IMR-90 (cell line): ENCODE data around the gene AZI2. TPM values are rescaled to one million over a fixed set of nuclear protein-coding genes. Genes with fewer than 3 reads are reported as not detected.

Experiments
- ATAC-seq: fragments of 200-7000 bp; cut with Tn5 transposase; 2 replicates; pipeline ENCODE4 v1.9.1; 2020; ENCODE audit warnings: low read depth, mild to moderate bottlenecking, moderate library complexity
- BruUV-seq: library from RNA; stranded (reverse); fragments of 400-500 nt; replicated peaks from 2 replicates; lab custom pipeline; 2021; lab: Mats Ljungman, UMichigan
- CTCF ChIA-PET: fragments of 300-600 bp; formaldehyde crosslinking; extraction: SDS; loops from one replicate; lab custom pipeline; 2021; ENCODE audit warnings: antibody characterized with exemption; lab: Yijun Ruan, JAX
- POLR2A ChIA-PET: fragments of 300-600 bp; sonication (Branson Sonifier 250); formaldehyde crosslinking; loops from one replicate; lab custom pipeline; 2022; ENCODE audit warnings: antibody characterized with exemption; ENCODE audit not compliant: unreplicated experiment; lab: Charles Lee
- DNase-seq: peaks from one replicate; pipeline ENCODE4 v3.0.0; 2013
- H2AFZ ChIP-seq: replicated peaks from 2 replicates; pipeline ENCODE3; 2013; ENCODE audit warnings: low read length, mild to moderate bottlenecking; ENCODE audit not compliant: poor library complexity
- H2AK5ac ChIP-seq: 2 replicates; pipeline ENCODE4 v1.6.1; 2013; ENCODE audit warnings: low read depth, low read length, inconsistent platforms
- H2AK9ac ChIP-seq: replicated peaks from 2 replicates; pipeline ENCODE3; 2013; ENCODE audit warnings: mild to moderate bottlenecking, low read depth, low read length, moderate library complexity; ENCODE audit not compliant: poor library complexity
- H2BK120ac ChIP-seq: 2 replicates; pipeline ENCODE4 v1.6.1; 2013; ENCODE audit warnings: low read depth, low read length, inconsistent platforms
- H2BK15ac ChIP-seq: 3 replicates; pipeline ENCODE4 v1.6.1; 2013; ENCODE audit warnings: low read depth, low read length, inconsistent platforms
- H2BK20ac ChIP-seq: 2 replicates; pipeline ENCODE4 v1.6.1; 2013; ENCODE audit warnings: low read depth, mild to moderate bottlenecking, inconsistent platforms, low read length, moderate library complexity
- H2BK5ac ChIP-seq: 2 replicates; pipeline ENCODE4 v1.6.1; 2013; ENCODE audit warnings: mild to moderate bottlenecking, low read depth, low read length, inconsistent platforms; ENCODE audit not compliant: poor library complexity, severe bottlenecking
- H3K14ac ChIP-seq: replicated peaks from 2 replicates; pipeline ENCODE4 v1.6.1; 2013; ENCODE audit warnings: low read depth, low read length, inconsistent platforms
- H3K18ac ChIP-seq: 2 replicates; pipeline ENCODE4 v1.6.1; 2013; ENCODE audit warnings: low read depth, low read length, control low read depth
- H3K23ac ChIP-seq: 2 replicates; pipeline ENCODE4 v1.6.1; 2013; ENCODE audit warnings: low read depth, low read length, inconsistent platforms
- H3K27ac ChIP-seq: 2 replicates; pipeline ENCODE4 v1.5.1; 2013; ENCODE audit warnings: mild to moderate bottlenecking, control low read depth, low read length; ENCODE audit not compliant: insufficient read depth
- H3K27me3 ChIP-seq: 2 replicates; pipeline ENCODE4 v1.6.1; 2013; ENCODE audit warnings: low read length; ENCODE audit not compliant: control insufficient read depth, insufficient read depth
- H3K36me3 ChIP-seq: 2 replicates; pipeline ENCODE4 v1.6.1; 2013; ENCODE audit warnings: low read length, mixed read lengths; ENCODE audit not compliant: control insufficient read depth, insufficient read depth
- H3K4ac ChIP-seq: 2 replicates; pipeline ENCODE4 v1.6.1; 2013; ENCODE audit warnings: low read depth, low read length, inconsistent platforms
- H3K4me1 ChIP-seq: 2 replicates; pipeline ENCODE4 v1.6.1; 2013; ENCODE audit warnings: low read length, mixed read lengths; ENCODE audit not compliant: control insufficient read depth, insufficient read depth
- H3K4me2 ChIP-seq: 2 replicates; pipeline ENCODE4 v1.6.1; 2013; ENCODE audit warnings: low read depth, mild to moderate bottlenecking, control low read depth, low read length, moderate library complexity
- H3K4me3 ChIP-seq: 2 replicates; pipeline ENCODE4 v1.5.1; 2013; ENCODE audit warnings: low read depth, mild to moderate bottlenecking, control low read depth, low read length, moderate library complexity; ENCODE audit not compliant: insufficient read depth
- H3K56ac ChIP-seq: 2 replicates; pipeline ENCODE4 v1.6.1; 2013; ENCODE audit warnings: low read length, inconsistent platforms; ENCODE audit not compliant: insufficient read depth; ENCODE audit errors: extremely low read depth
- H3K79me1 ChIP-seq, 2 experiments: 2 replicates each; pipeline ENCODE4 v1.6.1; 2013; ENCODE audit warnings: low read length in 2 of 2, inconsistent platforms in 1 of 2, low read depth in 1 of 2
- H3K9ac ChIP-seq: 2 replicates; pipeline ENCODE4 v1.6.1; 2013; ENCODE audit warnings: low read depth, low read length, control low read depth
- H3K9me1 ChIP-seq: 2 replicates; pipeline ENCODE4 v1.6.1; 2013; ENCODE audit warnings: low read length, inconsistent platforms; ENCODE audit not compliant: insufficient read depth
- H3K9me3 ChIP-seq: 2 replicates; pipeline ENCODE4 v1.6.1; 2013; ENCODE audit warnings: low read length; ENCODE audit not compliant: control insufficient read depth, insufficient read depth
- H4K20me1 ChIP-seq: 2 replicates; pipeline ENCODE4 v1.6.1; 2013; ENCODE audit warnings: low read length, inconsistent platforms; ENCODE audit not compliant: insufficient read depth
- H4K5ac ChIP-seq: 2 replicates; pipeline ENCODE4 v1.6.1; 2013; ENCODE audit warnings: mild to moderate bottlenecking, low read depth, low read length, control low read depth
- H4K8ac ChIP-seq, 2 experiments: 2 replicates each; pipeline ENCODE4 v1.6.1; 2013; ENCODE audit warnings: low read depth in 2 of 2, low read length in 2 of 2, control low read depth in 1 of 2, inconsistent platforms in 1 of 2
- H4K91ac ChIP-seq: 2 replicates; pipeline ENCODE4 v1.6.1; 2013; ENCODE audit warnings: low read depth, low read length, inconsistent platforms; ENCODE audit not compliant: insufficient read depth
- BHLHE40 ChIP-seq: fragments of 150-350 bp; IDR thresholded peaks from 2 replicates; pipeline ENCODE4 v1.6.1; 2016; ENCODE audit warnings: mild to moderate bottlenecking, low read depth, low read length
- CEBPB ChIP-seq: IDR thresholded peaks from 2 replicates; pipeline ENCODE4 v1.6.1; 2012; ENCODE audit warnings: low read depth, low read length, improper control_type of control experiment
- FOS ChIP-seq: fragments of 150-350 bp; IDR thresholded peaks from 2 replicates; pipeline ENCODE4 v1.6.1; 2016; ENCODE audit warnings: low read depth, low read length
- MAFK ChIP-seq: IDR thresholded peaks from 2 replicates; pipeline ENCODE4 v1.6.1; 2012; ENCODE audit warnings: low read depth, low read length, improper control_type of control experiment
- MAZ ChIP-seq: IDR thresholded peaks from 2 replicates; pipeline ENCODE4 v1.6.1; 2012; ENCODE audit warnings: low read depth, mild to moderate bottlenecking, low read length, improper control_type of control experiment, moderate library complexity, borderline replicate concordance
- MXI1 ChIP-seq: IDR thresholded peaks from 2 replicates; pipeline ENCODE4 v1.6.1; 2012; ENCODE audit warnings: low read depth, mild to moderate bottlenecking, low read length, moderate library complexity, borderline replicate concordance
- NFE2L2 ChIP-seq: fragments of 150-350 bp; IDR thresholded peaks from 2 replicates; pipeline ENCODE4 v1.6.1; 2016; ENCODE audit warnings: low read depth, mild to moderate bottlenecking, low read length
- POLR2A ChIP-seq: IDR thresholded peaks from 2 replicates; pipeline ENCODE4 v1.6.1; 2012; ENCODE audit warnings: mild to moderate bottlenecking, low read depth, low read length
- RAD21 ChIP-seq: IDR thresholded peaks from 2 replicates; pipeline ENCODE4 v1.6.1; 2012; ENCODE audit warnings: low read length, improper control_type of control experiment
- RCOR1 ChIP-seq: IDR thresholded peaks from 2 replicates; pipeline ENCODE4 v1.6.1; 2012; ENCODE audit warnings: mild to moderate bottlenecking, low read length, improper control_type of control experiment; ENCODE audit not compliant: insufficient replicate concordance
- RFX5 ChIP-seq: IDR thresholded peaks from 2 replicates; pipeline ENCODE4 v1.8.0; 2012; ENCODE audit warnings: low read depth, mild to moderate bottlenecking, low read length, moderate library complexity
- SMC3 ChIP-seq: fragments of 150-350 bp; IDR thresholded peaks from 2 replicates; pipeline ENCODE4 v1.6.1; 2016; ENCODE audit warnings: low read depth, mild to moderate bottlenecking, antibody characterized with exemption, low read length, moderate library complexity
- WGBS, 2 experiments: methylation state at CpG; one replicate each; pipeline versions ENCODE4 v1.1.5 to v1.1.7; 2013; ENCODE audit warnings: missing lambda C conversion rate in 2 of 2; ENCODE audit not compliant: insufficient read length in 1 of 2; ENCODE audit errors: extremely low coverage in 2 of 2; 5-methylcytosine and 5-hydroxymethylcytosine counted together
- dilution Hi-C: fragments of 300-500 bp; cut with HindIII; formaldehyde crosslinking; loops from one replicate; pipeline ENCODE4 v1.14.3; 2018; ENCODE audit warnings: low sequenced_read_pairs; ENCODE audit not compliant: unreplicated experiment
- in situ Hi-C: fragments of 300-500 bp; cut with MboI; formaldehyde crosslinking; loops from 3 replicates; pipeline ENCODE4 v1.14.3; 2019; ENCODE audit warnings: low sequenced_read_pairs, inconsistent platforms, mixed read lengths
- intact Hi-C: fragments of 100-400 bp; cut with micrococcal nuclease; formaldehyde crosslinking; loops from 2 replicates; pipeline ENCODE4 v1.10.0; 2022
- polyA plus RNA-seq, 3 experiments: library from polyadenylated mRNA; depleted of rRNA; stranded (reverse); fragments of >200 nt; gene quantifications; 2 replicates each; pipeline ENCODE4 v1.2.3, GENCODE V29; 2012; ENCODE audit warnings: low replicate concordance in 1 of 3
- total RNA-seq: library from RNA; depleted of rRNA; stranded (reverse); fragments of >200 nt; gene quantifications from 2 replicates; pipeline ENCODE4 v1.2.3, GENCODE V29; 2012
- TF ChIP-seq, protein P1 (sequence below): fragments of 150-350 bp; IDR thresholded peaks from 2 replicates; pipeline ENCODE4 v1.6.1; 2017; ENCODE audit warnings: mild to moderate bottlenecking, antibody characterized with exemption, low read length, low read depth
- TF ChIP-seq, protein P2 (sequence below): fragments of 150-350 bp; IDR thresholded peaks from 2 replicates; pipeline ENCODE4 v1.6.1; 2016; ENCODE audit warnings: low read depth, mild to moderate bottlenecking, low read length, moderate library complexity, borderline replicate concordance
- TF ChIP-seq, protein P3 (sequence below): conservative IDR thresholded peaks from 2 replicates; pipeline ENCODE4 v1.5.1; 2012; ENCODE audit warnings: mild to moderate bottlenecking, low read depth, low read length, improper control_type of control experiment

The AZI2 gene
- total and polyA plus RNA-seq, 2 of the 4 experiments (the other 2 are of a cell fraction) = 30.1 to 52.5 TPM

DNA sequence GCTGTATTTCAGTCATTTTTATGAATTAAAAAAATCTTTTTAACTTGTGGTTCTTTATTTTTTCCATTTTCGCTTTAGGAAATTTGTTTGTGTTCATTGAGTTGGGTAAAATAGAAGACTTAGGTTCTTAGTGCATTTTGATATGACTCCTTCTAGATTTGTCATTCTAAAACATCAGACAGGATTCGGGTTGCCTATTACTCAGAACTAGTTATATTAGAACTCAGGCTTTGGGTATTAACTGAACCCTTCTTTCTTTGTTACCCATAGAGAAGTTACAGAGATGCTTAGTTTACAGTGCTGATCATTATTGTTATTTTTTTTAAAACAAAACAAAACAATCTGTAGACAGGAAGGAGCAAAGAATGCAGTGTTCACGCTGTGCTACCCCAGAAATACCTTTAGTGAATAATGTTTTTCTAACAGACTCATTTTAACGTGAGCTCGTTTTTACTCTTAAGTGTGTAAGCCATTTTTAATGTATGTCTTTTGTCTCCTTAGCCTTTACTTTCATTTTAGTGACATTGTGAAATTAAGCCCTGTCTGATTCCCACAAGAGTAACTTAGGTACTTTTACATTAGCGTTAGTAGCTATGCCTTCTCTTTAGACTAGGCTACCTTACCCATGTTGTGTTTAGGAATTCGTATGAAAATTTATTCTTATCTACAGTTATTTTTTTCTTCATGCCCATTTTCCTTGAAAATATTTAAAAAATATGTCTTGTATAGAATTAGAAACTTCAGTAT is 53.8 kb downstream of the AZI2 start:
- no peak overlapping the region for H4K8ac ChIP-seq
- H3K4me2 ChIP-seq = peak overlapping the region; percentile 27; the same call in 1 of the 2 replicates
- no peak overlapping the region for H3K9ac ChIP-seq
- no peak overlapping the region for H3K4me3 ChIP-seq
- H3K18ac ChIP-seq = no peak overlapping the region
- H4K91ac ChIP-seq = no peak overlapping the region
- no CpG with 5 or more reads among the region's 7 CpGs for WGBS, 2 experiments
- H3K4ac ChIP-seq = no peak overlapping the region
- H2BK5ac ChIP-seq = no peak overlapping the region
- no peaks in the 10 kb centered on the region for H3K4me1 ChIP-seq
- CTCF ChIA-PET = interaction anchor here (0.6 kb wide), 1 partner anchor 41 kb away, joined by 3 read pairs; no protein-coding TSS in a partner anchor
- peaks cover 2% of the 10 kb centered on the region for H3K9me3 ChIP-seq
- H3K36me3 ChIP-seq = peaks cover 2% of the 10 kb centered on the region
- no peak overlapping the region for H3K23ac ChIP-seq
- no peak overlapping the region for H2BK20ac ChIP-seq
- H2BK120ac ChIP-seq = no peak overlapping the region
- no peak overlapping the region for H4K5ac ChIP-seq
- no peak overlapping the region for H2AFZ ChIP-seq
- in situ Hi-C loops = no loop called here
- no TSS peak for BruUV-seq
- POLR2A ChIA-PET = no interaction called here
- ATAC-seq (no peak), DNase-seq (no peak)
- H3K27me3 ChIP-seq = no peaks in the 10 kb centered on the region
- H3K9me1 ChIP-seq = no peaks in the 10 kb centered on the region
- no peak overlapping the region for H3K14ac ChIP-seq
- intact Hi-C loops = no loop called here
- H3K27ac ChIP-seq = no peak overlapping the region
- H2AK5ac ChIP-seq = no peak overlapping the region
- no peaks in the 10 kb centered on the region for H4K20me1 ChIP-seq
- H3K79me1 ChIP-seq = 0 out of 4 replicates have a peak, but pooled peaks cover 3 to 5% of the 10 kb centered on the region in 2 experiments
- H2BK15ac ChIP-seq = no peak overlapping the region
- no peak overlapping the region for H2AK9ac ChIP-seq
- dilution Hi-C loops = no loop called here
- no peak overlapping the region for H3K56ac ChIP-seq
- TF ChIP-seq, protein P1, sequence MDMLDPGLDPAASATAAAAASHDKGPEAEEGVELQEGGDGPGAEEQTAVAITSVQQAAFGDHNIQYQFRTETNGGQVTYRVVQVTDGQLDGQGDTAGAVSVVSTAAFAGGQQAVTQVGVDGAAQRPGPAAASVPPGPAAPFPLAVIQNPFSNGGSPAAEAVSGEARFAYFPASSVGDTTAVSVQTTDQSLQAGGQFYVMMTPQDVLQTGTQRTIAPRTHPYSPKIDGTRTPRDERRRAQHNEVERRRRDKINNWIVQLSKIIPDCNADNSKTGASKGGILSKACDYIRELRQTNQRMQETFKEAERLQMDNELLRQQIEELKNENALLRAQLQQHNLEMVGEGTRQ = no peak
- TF ChIP-seq, protein P2, sequence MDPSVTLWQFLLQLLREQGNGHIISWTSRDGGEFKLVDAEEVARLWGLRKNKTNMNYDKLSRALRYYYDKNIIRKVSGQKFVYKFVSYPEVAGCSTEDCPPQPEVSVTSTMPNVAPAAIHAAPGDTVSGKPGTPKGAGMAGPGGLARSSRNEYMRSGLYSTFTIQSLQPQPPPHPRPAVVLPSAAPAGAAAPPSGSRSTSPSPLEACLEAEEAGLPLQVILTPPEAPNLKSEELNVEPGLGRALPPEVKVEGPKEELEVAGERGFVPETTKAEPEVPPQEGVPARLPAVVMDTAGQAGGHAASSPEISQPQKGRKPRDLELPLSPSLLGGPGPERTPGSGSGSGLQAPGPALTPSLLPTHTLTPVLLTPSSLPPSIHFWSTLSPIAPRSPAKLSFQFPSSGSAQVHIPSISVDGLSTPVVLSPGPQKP = no peak
- TF ChIP-seq, protein P3, sequence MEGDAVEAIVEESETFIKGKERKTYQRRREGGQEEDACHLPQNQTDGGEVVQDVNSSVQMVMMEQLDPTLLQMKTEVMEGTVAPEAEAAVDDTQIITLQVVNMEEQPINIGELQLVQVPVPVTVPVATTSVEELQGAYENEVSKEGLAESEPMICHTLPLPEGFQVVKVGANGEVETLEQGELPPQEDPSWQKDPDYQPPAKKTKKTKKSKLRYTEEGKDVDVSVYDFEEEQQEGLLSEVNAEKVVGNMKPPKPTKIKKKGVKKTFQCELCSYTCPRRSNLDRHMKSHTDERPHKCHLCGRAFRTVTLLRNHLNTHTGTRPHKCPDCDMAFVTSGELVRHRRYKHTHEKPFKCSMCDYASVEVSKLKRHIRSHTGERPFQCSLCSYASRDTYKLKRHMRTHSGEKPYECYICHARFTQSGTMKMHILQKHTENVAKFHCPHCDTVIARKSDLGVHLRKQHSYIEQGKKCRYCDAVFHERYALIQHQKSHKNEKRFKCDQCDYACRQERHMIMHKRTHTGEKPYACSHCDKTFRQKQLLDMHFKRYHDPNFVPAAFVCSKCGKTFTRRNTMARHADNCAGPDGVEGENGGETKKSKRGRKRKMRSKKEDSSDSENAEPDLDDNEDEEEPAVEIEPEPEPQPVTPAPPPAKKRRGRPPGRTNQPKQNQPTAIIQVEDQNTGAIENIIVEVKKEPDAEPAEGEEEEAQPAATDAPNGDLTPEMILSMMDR = no peak
- TF ChIP-seq RFX5 (no peak), SMC3 (no peak), BHLHE40 (no peak), RCOR1 (no peak), CEBPB (no peak), MAZ (no peak), MAFK (no peak), POLR2A (no peak), NFE2L2 (no peak), FOS (no peak), MXI1 (no peak), RAD21 (no peak)
